ENCODE data around the gene CFAP77.

CFAP77 gene

DNA sequence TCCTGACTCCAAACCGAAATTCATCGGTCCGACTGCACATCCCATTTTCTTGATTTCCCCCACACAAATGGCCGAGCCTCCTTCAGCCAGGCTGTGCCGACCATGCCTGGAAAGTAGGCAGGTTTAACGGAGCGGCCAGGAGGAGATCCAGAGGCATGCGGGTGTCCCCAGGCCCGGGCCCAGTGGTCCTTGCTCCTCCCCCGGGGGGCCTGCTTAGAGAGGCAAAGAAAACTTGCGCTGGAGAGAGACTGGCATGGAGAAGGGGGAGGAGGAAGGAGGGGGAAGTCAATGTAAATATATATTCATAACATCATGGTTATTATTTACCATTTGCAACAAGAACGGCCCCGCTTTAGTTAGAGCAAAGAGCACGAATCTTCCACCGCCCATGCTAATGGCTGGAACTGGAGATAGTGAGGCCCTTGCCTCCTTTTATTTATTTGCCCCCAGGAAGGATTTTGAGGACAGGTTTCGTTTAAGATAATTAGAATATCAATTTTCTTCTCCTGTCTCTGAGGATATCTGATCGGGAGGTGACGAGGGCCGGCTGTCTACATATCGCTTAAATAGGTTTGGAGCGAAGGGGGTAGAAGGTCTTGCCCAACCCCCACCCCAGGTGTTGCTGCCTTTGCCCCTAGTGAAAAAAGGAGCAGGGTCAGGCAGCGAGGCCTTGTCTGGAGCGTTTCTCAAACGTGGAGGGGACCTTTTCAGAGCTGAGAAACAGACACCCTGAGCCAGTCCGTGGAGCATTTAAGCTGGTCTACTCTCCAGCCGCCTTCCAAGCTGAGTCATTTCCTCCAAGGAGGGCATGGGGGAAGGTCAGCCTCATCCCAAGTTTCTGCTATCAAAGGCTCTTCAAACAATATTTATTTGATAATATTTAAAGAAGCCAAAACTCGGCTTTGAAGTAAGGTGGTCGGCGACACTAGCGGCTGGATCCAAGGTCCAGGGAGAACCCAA is 174.9 kb downstream of the CFAP77 start:
- ATAC-seq: peak; percentile 30; the same call in 1 of the 3 replicates

DNA sequence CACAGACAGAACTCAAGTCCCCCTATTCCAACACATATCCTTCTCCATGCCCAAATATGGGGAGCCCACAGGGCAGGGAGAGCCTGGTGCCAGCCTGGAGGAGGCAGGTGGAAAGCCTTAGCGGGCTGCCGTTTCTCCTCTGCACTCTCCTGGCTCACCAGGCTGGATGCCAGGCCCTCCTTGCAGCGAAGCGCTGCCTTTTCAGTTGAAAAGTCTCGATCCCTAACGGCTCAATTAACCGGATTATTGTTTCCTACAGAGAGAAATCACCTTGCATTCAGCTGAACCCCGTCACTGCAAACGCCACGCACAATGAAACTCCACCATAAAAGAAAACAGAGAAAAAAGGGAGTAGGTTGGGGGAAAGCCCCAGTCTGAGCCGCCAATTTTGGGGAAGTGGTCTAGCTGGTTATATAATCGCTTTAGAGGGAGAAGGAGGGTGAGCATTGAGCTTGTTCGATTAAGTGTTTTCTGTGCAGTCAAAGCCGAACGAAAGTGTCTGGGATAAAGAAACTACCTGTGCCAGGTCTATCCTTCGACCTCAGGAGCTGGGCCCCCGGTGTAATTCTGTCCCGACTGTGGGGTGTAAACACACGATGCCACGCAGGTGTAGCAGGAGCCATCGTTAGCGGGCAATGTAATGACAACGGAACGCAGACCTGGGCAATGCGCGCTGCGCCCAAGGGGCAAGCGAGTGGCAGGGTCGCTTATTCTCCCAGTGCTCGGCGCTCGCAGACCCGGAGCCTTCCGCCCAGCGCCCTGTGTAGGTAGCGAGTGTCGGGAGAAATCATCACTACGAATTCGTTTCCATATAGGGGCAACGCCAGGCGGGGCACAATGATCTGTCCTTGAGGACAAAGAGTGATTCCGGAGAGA is 176.2 kb downstream of the CFAP77 start:
- TF ChIP-seq ZNF565 (CRISPR knock-in tag; conservative IDR thresholded peaks at IDR 0.05; ENCODE audit: low read depth) (no peak), SNAI2 (CRISPR knock-in tag; IDR thresholded peaks at IDR 0.05) (no peak), PPARA (CRISPR knock-in tag; IDR thresholded peaks at IDR 0.05; ENCODE audit: borderline replicate concordance) (no peak)

More for the DNA sequence above, 174.9 kb downstream of the CFAP77 start:
- TF ChIP-seq ESRRG (CRISPR knock-in tag; IDR thresholded peaks at IDR 0.05) (no peak), ZNF565 (CRISPR knock-in tag; conservative IDR thresholded peaks at IDR 0.05; ENCODE audit: low read depth) (no peak), ARNTL (CRISPR knock-in tag; IDR thresholded peaks at IDR 0.05; ENCODE audit: borderline replicate concordance, low read depth) (no peak)
- TF ChIP-seq, protein P1, sequence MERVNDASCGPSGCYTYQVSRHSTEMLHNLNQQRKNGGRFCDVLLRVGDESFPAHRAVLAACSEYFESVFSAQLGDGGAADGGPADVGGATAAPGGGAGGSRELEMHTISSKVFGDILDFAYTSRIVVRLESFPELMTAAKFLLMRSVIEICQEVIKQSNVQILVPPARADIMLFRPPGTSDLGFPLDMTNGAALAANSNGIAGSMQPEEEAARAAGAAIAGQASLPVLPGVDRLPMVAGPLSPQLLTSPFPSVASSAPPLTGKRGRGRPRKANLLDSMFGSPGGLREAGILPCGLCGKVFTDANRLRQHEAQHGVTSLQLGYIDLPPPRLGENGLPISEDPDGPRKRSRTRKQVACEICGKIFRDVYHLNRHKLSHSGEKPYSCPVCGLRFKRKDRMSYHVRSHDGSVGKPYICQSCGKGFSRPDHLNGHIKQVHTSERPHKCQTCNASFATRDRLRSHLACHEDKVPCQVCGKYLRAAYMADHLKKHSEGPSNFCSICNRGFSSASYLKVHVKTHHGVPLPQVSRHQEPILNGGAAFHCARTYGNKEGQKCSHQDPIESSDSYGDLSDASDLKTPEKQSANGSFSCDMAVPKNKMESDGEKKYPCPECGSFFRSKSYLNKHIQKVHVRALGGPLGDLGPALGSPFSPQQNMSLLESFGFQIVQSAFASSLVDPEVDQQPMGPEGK (CRISPR knock-in tag; IDR thresholded peaks at IDR 0.05; ENCODE audit: borderline replicate concordance): no peak

DNA sequence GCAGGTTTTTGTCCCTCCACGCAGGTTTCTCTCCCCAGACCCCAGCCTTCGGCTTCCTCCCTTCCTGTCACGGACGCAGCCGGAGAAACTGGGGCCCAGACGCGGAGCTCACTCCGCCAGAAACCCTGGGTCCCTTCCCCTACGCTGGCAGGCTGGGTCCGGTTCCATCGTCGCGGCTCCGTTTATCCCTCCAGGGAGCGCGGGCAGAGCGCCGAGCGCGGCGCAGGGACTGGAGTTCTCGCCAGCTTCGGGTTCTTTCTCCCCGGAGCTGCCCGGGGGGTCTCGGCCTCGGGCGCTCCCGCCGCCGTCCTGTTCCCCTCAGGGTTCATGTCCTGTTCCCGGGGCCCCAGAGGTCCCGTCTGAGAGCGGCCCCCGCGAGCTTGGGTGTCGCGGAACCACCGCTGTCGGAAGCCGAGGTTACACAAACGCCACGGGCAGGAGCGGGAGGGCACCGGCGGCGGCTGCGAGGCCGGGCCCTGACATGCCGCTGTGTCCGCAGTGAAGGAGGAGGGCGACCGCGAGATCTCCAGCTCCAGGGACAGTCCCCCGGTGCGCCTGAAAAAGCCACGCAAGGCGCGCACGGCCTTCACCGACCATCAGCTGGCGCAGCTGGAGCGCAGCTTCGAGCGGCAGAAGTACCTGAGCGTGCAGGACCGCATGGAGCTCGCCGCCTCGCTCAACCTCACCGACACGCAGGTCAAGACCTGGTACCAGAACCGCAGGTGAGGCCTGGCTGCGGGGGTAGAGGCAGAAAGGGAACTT is 177.0 kb downstream of the CFAP77 start:
- TF ChIP-seq ARNTL (CRISPR knock-in tag; IDR thresholded peaks at IDR 0.05; ENCODE audit: borderline replicate concordance, low read depth): no peak
- no peak for TF ChIP-seq CSDC2 (CRISPR knock-in tag; IDR thresholded peaks at IDR 0.05)
- TF ChIP-seq, protein P2, sequence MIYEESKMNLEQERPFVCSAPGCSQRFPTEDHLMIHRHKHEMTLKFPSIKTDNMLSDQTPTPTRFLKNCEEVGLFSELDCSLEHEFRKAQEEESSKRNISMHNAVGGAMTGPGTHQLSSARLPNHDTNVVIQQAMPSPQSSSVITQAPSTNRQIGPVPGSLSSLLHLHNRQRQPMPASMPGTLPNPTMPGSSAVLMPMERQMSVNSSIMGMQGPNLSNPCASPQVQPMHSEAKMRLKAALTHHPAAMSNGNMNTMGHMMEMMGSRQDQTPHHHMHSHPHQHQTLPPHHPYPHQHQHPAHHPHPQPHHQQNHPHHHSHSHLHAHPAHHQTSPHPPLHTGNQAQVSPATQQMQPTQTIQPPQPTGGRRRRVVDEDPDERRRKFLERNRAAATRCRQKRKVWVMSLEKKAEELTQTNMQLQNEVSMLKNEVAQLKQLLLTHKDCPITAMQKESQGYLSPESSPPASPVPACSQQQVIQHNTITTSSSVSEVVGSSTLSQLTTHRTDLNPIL (CRISPR knock-in tag; IDR thresholded peaks at IDR 0.05; ENCODE audit: low read depth): no peak
- TF ChIP-seq TCF4 (CRISPR knock-in tag; IDR thresholded peaks at IDR 0.05; ENCODE audit: borderline replicate concordance): no peak
- TF ChIP-seq TOX (CRISPR knock-in tag; IDR thresholded peaks at IDR 0.05; ENCODE audit: borderline replicate concordance): no peak
- no peak for TF ChIP-seq BACH2 (CRISPR knock-in tag; IDR thresholded peaks at IDR 0.05; ENCODE audit: borderline replicate concordance)
- TF ChIP-seq ZFP3 (CRISPR knock-in tag; IDR thresholded peaks at IDR 0.05): no peak
- no peak for TF ChIP-seq ZNF70 (CRISPR knock-in tag; IDR thresholded peaks at IDR 0.05)
- TF ChIP-seq ZNF565 (CRISPR knock-in tag; conservative IDR thresholded peaks at IDR 0.05; ENCODE audit: low read depth): no peak
- no peak for TF ChIP-seq SNAI2 (CRISPR knock-in tag; IDR thresholded peaks at IDR 0.05)
- no peak for TF ChIP-seq PPARA (CRISPR knock-in tag; IDR thresholded peaks at IDR 0.05; ENCODE audit: borderline replicate concordance)
- TF ChIP-seq, protein P3, sequence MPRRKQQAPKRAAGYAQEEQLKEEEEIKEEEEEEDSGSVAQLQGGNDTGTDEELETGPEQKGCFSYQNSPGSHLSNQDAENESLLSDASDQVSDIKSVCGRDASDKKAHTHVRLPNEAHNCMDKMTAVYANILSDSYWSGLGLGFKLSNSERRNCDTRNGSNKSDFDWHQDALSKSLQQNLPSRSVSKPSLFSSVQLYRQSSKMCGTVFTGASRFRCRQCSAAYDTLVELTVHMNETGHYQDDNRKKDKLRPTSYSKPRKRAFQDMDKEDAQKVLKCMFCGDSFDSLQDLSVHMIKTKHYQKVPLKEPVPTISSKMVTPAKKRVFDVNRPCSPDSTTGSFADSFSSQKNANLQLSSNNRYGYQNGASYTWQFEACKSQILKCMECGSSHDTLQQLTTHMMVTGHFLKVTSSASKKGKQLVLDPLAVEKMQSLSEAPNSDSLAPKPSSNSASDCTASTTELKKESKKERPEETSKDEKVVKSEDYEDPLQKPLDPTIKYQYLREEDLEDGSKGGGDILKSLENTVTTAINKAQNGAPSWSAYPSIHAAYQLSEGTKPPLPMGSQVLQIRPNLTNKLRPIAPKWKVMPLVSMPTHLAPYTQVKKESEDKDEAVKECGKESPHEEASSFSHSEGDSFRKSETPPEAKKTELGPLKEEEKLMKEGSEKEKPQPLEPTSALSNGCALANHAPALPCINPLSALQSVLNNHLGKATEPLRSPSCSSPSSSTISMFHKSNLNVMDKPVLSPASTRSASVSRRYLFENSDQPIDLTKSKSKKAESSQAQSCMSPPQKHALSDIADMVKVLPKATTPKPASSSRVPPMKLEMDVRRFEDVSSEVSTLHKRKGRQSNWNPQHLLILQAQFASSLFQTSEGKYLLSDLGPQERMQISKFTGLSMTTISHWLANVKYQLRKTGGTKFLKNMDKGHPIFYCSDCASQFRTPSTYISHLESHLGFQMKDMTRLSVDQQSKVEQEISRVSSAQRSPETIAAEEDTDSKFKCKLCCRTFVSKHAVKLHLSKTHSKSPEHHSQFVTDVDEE (CRISPR knock-in tag; IDR thresholded peaks at IDR 0.05): no peak
- TF ChIP-seq ESRRG (CRISPR knock-in tag; IDR thresholded peaks at IDR 0.05): no peak
- no peak for TF ChIP-seq RARB (CRISPR knock-in tag; IDR thresholded peaks at IDR 0.05)
- ATAC-seq: no peak

More for the DNA sequence above, 176.2 kb downstream of the CFAP77 start:
- no peak for ATAC-seq

DNA sequence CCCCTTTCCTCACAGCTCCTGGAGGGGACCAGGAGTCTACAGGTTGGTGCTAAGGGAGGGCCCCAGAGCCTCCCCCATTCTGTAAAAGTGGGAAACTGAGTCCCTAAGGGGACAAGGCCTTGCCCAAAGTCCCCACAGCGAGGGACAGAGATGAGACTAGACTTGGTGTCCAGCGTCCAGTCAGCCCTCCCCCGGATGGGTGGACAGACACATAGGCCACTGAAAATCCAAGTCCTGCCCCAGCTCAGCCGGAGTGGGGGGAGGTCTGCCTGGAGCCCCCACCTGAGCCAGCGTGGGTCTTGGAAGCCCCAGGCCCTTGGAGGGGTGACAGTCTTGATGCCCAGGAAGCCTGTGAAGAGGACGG is 177.6 kb downstream of the CFAP77 start:
- no peak for ATAC-seq
- TF ChIP-seq ZNF565 (CRISPR knock-in tag; conservative IDR thresholded peaks at IDR 0.05; ENCODE audit: low read depth) (no peak), ISL1 (CRISPR knock-in tag; IDR thresholded peaks at IDR 0.05) (no peak), ZNF8 (CRISPR knock-in tag; IDR thresholded peaks at IDR 0.05) (no peak), SNAI2 (CRISPR knock-in tag; IDR thresholded peaks at IDR 0.05) (no peak), ESRRG (CRISPR knock-in tag; IDR thresholded peaks at IDR 0.05) (no peak), TCF4 (CRISPR knock-in tag; IDR thresholded peaks at IDR 0.05; ENCODE audit: borderline replicate concordance) (no peak), GLIS3 (CRISPR knock-in tag; IDR thresholded peaks at IDR 0.05) (no peak), TOX (CRISPR knock-in tag; IDR thresholded peaks at IDR 0.05; ENCODE audit: borderline replicate concordance) (no peak), ZFP30 (CRISPR knock-in tag; IDR thresholded peaks at IDR 0.05) (no peak), CSDC2 (CRISPR knock-in tag; IDR thresholded peaks at IDR 0.05) (no peak), ZC3H10 (CRISPR knock-in tag; IDR thresholded peaks at IDR 0.05) (no peak)
- TF ChIP-seq, protein P4, sequence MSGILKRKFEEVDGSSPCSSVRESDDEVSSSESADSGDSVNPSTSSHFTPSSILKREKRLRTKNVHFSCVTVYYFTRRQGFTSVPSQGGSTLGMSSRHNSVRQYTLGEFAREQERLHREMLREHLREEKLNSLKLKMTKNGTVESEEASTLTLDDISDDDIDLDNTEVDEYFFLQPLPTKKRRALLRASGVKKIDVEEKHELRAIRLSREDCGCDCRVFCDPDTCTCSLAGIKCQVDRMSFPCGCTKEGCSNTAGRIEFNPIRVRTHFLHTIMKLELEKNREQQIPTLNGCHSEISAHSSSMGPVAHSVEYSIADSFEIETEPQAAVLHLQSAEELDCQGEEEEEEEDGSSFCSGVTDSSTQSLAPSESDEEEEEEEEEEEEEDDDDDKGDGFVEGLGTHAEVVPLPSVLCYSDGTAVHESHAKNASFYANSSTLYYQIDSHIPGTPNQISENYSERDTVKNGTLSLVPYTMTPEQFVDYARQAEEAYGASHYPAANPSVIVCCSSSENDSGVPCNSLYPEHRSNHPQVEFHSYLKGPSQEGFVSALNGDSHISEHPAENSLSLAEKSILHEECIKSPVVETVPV (CRISPR knock-in tag; IDR thresholded peaks at IDR 0.05): no peak
- TF ChIP-seq, protein P1 (CRISPR knock-in tag; IDR thresholded peaks at IDR 0.05; ENCODE audit: borderline replicate concordance): no peak

Data from SK-N-SH treated with all-trans-retinoic acid at 6 μM for 48 hours (cell line).